NAMALWA (cell line): Measurements from ENCODE around the gene CRK.
"Not testable (repeated sequence)": the region's sequence is repeated elsewhere in the genome, so short reads cannot be mapped to it uniquely, and the experiment has no call there.

ENCODE experiments used
- DNase-seq: peaks from one replicate; pipeline ENCODE4 v3.0.0-alpha.2; 2015; ENCODE audit warnings: low spot score

CRK gene

GRCh38 chr17:1386675-1387190, 69.3 kb downstream of the CRK start:
- DNase-seq: not testable (repeated sequence)

- DNase-seq: no peak
These were observed 69.8 kb downstream of the CRK start for GRCh38 chr17:1386265-1386664.

GRCh38 chr17:1385861-1386260, 70.2 kb downstream of the CRK start:
- DNase-seq: no peak

- no peak for DNase-seq
These were observed 71.1 kb downstream of the CRK start for GRCh38 chr17:1384905-1385435.

- DNase-seq: no peak
These were observed 76.1 kb downstream of the CRK start for GRCh38 chr17:1379930-1380313.

- DNase-seq: no peak
These were observed 76.7 kb downstream of the CRK start for GRCh38 chr17:1379208-1379929.

GRCh38 chr17:1378476-1378860, 77.6 kb downstream of the CRK start:
- not testable (repeated sequence) for DNase-seq

GRCh38 chr17:1377334-1377733, 78.7 kb downstream of the CRK start:
- no peak for DNase-seq

- no peak for DNase-seq
These were observed 80.0 kb downstream of the CRK start for GRCh38 chr17:1376061-1376460.

- DNase-seq: no peak
These were observed 80.4 kb downstream of the CRK start for GRCh38 chr17:1375615-1376014.

GRCh38 chr17:1374431-1375177, 81.4 kb downstream of the CRK start:
- no peak for DNase-seq

GRCh38 chr17:1373707-1374237, 82.3 kb downstream of the CRK start:
- DNase-seq: no peak

GRCh38 chr17:1372618-1373017, 83.4 kb downstream of the CRK start:
- DNase-seq: no peak

GRCh38 chr17:1371893-1372590, 84.0 kb downstream of the CRK start:
- no peak for DNase-seq
